ENCODE results near the gene NHP2.
A peak's percentile ranks its signal among the peaks of the same experiment; 100 is the strongest.

The NHP2 gene

DNA sequence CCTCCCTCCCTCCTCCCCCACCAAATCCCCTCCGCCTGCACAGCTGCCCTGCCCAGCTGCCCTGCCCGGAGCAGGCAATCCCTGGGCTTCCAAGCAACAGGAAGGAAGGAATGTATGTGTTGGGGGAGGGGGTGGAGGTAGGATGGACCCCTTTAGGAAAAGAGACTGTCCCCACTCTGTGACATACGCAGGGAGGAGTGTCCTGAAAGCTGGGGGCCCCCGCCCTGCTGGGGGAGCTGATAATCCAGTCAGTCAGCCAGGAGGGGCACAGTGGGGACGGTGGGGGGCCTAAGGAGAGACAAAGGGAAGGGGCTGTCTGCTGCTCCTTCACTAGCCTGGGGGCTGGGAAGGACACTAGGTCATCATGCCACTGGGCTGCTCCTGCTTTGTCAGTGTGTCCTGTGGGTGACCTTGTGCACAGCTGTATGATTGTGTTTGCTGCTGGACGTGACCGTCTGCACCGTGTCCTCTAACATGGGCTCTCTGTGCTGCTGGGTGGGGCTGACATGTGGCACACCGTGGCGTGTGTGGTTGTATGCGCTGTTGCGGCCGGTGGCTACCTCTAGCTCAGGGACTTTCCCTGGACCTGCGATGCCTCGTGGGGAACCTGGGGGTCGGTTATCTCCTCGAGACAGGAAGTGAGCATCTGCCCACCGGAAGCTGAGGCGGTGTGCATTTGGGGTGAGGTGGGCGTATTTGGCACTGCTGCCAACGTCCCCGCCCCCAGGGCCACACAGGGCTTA, 37.4 kb downstream of the NHP2 start:
- Histone ChIP-seq H3K36me3 (no peaks in the 10 kb centered on the region), H3K4me1 (ENCODE audit: control insufficient read depth in 1 of 2, insufficient read depth in 1 of 2, low read depth in 1 of 2, low read length in 1 of 2) (peaks cover 15 to 26% of the 10 kb centered on the region in 2 experiments), H3K27ac (no peak overlapping the region), H3K9me3 (no peaks in the 10 kb centered on the region), H3K27me3 (peaks cover 95% of the 10 kb centered on the region), H3K4me3 (ENCODE audit: low read depth in 1 of 2, low read length in 1 of 2) (no peak overlapping the region)
- TF ChIP-seq, protein P1, sequence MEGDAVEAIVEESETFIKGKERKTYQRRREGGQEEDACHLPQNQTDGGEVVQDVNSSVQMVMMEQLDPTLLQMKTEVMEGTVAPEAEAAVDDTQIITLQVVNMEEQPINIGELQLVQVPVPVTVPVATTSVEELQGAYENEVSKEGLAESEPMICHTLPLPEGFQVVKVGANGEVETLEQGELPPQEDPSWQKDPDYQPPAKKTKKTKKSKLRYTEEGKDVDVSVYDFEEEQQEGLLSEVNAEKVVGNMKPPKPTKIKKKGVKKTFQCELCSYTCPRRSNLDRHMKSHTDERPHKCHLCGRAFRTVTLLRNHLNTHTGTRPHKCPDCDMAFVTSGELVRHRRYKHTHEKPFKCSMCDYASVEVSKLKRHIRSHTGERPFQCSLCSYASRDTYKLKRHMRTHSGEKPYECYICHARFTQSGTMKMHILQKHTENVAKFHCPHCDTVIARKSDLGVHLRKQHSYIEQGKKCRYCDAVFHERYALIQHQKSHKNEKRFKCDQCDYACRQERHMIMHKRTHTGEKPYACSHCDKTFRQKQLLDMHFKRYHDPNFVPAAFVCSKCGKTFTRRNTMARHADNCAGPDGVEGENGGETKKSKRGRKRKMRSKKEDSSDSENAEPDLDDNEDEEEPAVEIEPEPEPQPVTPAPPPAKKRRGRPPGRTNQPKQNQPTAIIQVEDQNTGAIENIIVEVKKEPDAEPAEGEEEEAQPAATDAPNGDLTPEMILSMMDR (IDR thresholded peaks at IDR 0.05), result no peak

DNA sequence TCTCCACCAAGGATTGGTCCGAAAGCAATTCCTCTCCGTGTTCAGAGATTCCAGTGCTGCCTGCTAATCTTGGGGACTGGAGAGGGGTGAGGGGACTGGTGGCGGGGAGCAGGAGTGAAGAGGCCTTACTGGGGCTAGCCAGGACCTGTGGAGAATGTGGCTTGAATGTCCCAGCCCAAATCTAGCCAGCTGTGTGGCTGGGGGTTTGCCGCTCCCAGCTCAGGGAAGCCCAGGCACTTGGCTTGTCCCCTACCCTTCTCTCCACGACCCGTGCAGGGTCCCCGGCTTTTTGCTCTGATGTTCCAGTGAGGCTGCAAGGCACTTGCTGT, 37.9 kb downstream of the NHP2 start:
- Histone ChIP-seq H3K27me3 (peaks cover 95% of the 10 kb centered on the region), H3K9me3 (no peaks in the 10 kb centered on the region), H3K4me1 (ENCODE audit: control insufficient read depth in 1 of 2, insufficient read depth in 1 of 2, low read depth in 1 of 2, low read length in 1 of 2) (peaks cover 15 to 20% of the 10 kb centered on the region in 2 experiments), H3K27ac (no peak overlapping the region), H3K36me3 (no peaks in the 10 kb centered on the region), H3K4me3 (ENCODE audit: low read depth in 1 of 2, low read length in 1 of 2) (no peak overlapping the region)
- TF ChIP-seq, protein P1 (IDR thresholded peaks at IDR 0.05), result no peak

DNA sequence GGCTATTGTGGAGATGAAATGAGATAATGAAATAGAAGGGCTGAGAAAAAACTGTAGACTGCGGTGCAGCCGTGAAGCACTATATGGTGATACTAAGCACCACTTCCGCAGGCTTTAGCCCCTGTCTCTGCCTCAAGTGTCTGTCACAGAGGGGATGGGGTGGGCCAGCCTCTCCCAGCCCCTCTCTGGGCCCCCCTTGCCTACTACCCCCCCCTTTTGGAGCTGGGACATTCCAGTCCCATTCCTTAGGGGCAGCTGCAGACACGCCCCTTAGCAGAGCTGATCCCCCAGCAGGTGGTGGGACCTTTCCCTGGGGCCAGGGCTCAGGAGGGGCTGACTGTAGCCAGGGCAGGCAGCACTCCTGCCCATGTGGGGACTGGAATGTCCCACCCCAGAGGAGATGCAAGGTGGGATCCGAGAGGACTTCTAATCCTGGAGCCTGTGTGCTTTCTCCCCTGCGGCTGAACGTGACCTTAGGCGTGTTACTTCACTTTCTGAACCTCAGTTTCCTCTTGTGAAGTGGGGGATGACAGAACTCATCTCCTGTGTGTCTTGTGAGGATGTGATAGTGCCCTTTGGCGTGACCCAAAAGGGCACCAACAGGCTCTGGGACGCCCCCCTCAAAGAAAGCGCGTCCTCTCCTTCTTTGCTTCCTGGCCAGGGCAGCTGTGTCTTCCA, 38.4 kb downstream of the NHP2 start:
- no peak overlapping the region for H3K4me3 ChIP-seq (ENCODE audit: low read depth in 1 of 2, low read length in 1 of 2)
- no peak overlapping the region for H3K27ac ChIP-seq
- peaks cover 15 to 20% of the 10 kb centered on the region in 2 experiments for H3K4me1 ChIP-seq (ENCODE audit: control insufficient read depth in 1 of 2, insufficient read depth in 1 of 2, low read depth in 1 of 2, low read length in 1 of 2)
- no peaks in the 10 kb centered on the region for H3K36me3 ChIP-seq
- H3K9me3 ChIP-seq, result no peaks in the 10 kb centered on the region
- TF ChIP-seq, protein P1 (IDR thresholded peaks at IDR 0.05), result no peak
- H3K27me3 ChIP-seq, result peaks cover 95% of the 10 kb centered on the region

DNA sequence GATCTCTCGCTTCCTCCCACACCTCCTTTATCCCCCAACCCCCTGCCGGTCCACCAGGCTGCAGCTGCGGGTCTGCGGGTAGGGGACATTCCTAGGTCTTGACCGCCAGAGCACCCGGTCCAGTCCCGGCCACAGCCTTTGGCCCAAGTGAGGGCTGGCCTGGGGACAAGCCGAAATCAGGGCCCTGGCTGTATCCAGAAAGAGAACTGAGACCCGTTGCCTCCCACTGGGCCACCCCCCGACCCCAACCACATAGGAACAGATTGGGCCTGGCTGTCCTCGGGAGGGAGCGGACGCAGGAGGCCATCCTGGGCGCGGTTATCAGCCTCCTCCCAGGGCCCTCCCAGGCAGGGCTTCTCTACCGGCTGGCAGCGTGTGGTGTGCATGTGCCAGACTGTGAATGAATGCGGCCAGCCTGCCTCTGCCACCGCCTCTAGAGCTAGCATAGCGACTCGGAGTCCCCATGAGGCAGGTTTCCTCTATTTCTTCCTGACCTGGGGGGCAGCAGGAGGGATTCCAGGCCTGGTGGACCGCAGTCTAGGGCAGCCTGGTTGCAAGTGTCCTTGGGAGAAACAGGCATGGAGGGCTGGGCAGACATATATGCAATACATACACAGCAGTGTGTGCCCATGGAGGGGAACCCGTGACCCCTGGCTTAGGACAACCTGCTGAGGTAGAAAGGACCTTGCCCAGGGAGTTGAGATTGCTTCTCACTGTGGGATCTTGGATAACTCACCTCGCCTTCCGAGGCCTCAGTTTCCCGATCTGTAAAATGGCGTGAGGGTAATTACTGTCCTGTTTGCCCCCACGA, 39.2 kb downstream of the NHP2 start:
- Histone ChIP-seq H3K27ac (no peak overlapping the region), H3K36me3 (no peaks in the 10 kb centered on the region), H3K4me3 (ENCODE audit: low read depth in 1 of 2, low read length in 1 of 2) (no peak overlapping the region), H3K9me3 (no peaks in the 10 kb centered on the region), H3K4me1 (ENCODE audit: control insufficient read depth in 1 of 2, insufficient read depth in 1 of 2, low read depth in 1 of 2, low read length in 1 of 2) (peaks cover 15 to 20% of the 10 kb centered on the region in 2 experiments), H3K27me3 (peaks cover 90% of the 10 kb centered on the region)
- TF ChIP-seq, protein P1 (IDR thresholded peaks at IDR 0.05), result no peak

DNA sequence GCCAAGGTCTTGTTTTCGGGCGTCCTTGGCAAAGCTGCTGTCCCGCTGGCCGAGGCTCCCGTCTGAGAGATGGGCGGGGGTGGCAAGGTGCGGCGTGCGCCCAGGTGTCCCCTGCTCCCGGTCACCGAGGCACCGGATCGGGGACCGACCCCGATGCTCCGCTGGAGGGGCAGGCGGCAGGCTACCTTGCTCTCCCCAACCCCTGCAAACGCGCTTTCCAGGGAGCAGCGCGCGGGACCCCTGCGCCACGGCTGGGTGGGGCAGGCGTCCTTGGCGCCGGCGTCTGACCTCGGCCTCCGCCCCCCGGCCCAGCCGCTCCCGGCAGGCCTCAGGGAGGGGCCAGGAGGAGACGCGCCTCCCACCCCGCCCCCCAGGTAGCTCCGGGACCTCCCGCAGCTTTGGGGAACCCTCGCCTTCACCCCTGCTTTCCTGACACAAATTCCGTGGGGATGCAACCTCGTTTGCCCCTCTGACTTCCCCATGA, 39.8 kb downstream of the NHP2 start:
- TF ChIP-seq, protein P1 (IDR thresholded peaks at IDR 0.05), result no peak
- Histone ChIP-seq H3K36me3 (no peaks in the 10 kb centered on the region), H3K27me3 (peaks cover 83% of the 10 kb centered on the region), H3K4me1 (ENCODE audit: control insufficient read depth in 1 of 2, insufficient read depth in 1 of 2, low read depth in 1 of 2, low read length in 1 of 2) (peaks cover 18 to 22% of the 10 kb centered on the region in 2 experiments), H3K4me3 (ENCODE audit: low read depth in 1 of 2, low read length in 1 of 2) (peak overlapping the region in 1 of 2 experiments; percentile 27), H3K27ac (no peak overlapping the region), H3K9me3 (no peaks in the 10 kb centered on the region)

Data from neutrophil (primary cell).